Mucosa of descending colon (tissue), 3 donors: ENCODE measurements around the gene PAQR5. TPM values are rescaled to one million over a fixed set of nuclear protein-coding genes. Genes with fewer than 3 reads are reported as not detected.

Experiments
- ATAC-seq: fragments of 200-7000 bp; cut with Tn5 transposase; one replicate; pipeline ENCODE4 v1.9.1; 2020; ENCODE audit warnings: mild to moderate bottlenecking, moderate library complexity
- DNase-seq, 3 donors: peaks; one replicate each; pipeline ENCODE4 v3.0.0-alpha.2; 2020
- H3K36me3 ChIP-seq: fragments of 200-600 bp; one replicate; pipeline ENCODE4 v1.8.0; 2021; ENCODE audit warnings: low read depth, mild to moderate bottlenecking
- H3K4me1 ChIP-seq: fragments of 200-600 bp; one replicate; pipeline ENCODE4 v1.8.0; 2021; ENCODE audit warnings: low read depth, mild to moderate bottlenecking
- H3K4me3 ChIP-seq: fragments of 200-600 bp; one replicate; pipeline ENCODE4 v1.8.0; 2021; ENCODE audit warnings: mild to moderate bottlenecking
- H3K9me3 ChIP-seq: fragments of 200-600 bp; one replicate; pipeline ENCODE4 v1.8.0; 2021; ENCODE audit warnings: mild to moderate bottlenecking
- CTCF ChIP-seq: fragments of 200-600 bp; IDR thresholded peaks from one replicate; pipeline ENCODE4 v1.8.0; 2022; ENCODE audit warnings: antibody characterized with exemption, mild to moderate bottlenecking
- intact Hi-C, 2 donors: fragments of 100-400 bp; cut with DNase I in 1 of 2; cut with micrococcal nuclease in 1 of 2; formaldehyde crosslinking; loops; one replicate each; pipeline versions ENCODE4 v1.11.0 to v1.11.1; 2022; cut with DNase I, micrococcal nuclease
- total RNA-seq, 3 donors: library from RNA; stranded (reverse); fragmentation: NEBNext Ultra II Directional in 2 of 3; extraction: Animal tissue kit (Norgen Biotek cat#: 25700) in 2 of 3; gene quantifications; one replicate each; pipeline versions ENCODE4 v1.2.1 to v1.2.4, GENCODE V29; 2021 to 2023
- donor health status: DM: no; HTN: no; CAD: no; lungs with moderate emphysema.
- donor health status: DM: no; HTN: no; CAD: no.
- donor health status: DM: no; HTN: yes; CAD: no.

Gene PAQR5
- total RNA-seq, 3 donors from 2014 or later, result 27.7 to 82.6 (median 37.7) TPM

GRCh38 chr15:69451951-69452691 is 153.4 kb downstream of the PAQR5 start:
- ATAC-seq, result peak; percentile 18
- intact Hi-C loops, result no loop called here
- TF ChIP-seq CTCF, result no peak
- peak in 1 of 3 donors; percentile 41 for DNase-seq
- peak overlapping the region; percentile 55 for H3K4me3 ChIP-seq
- no peaks in the 10 kb centered on the region for H3K36me3 ChIP-seq
- H3K9me3 ChIP-seq, result no peaks in the 10 kb centered on the region
- H3K4me1 ChIP-seq, result peaks cover 26% of the 10 kb centered on the region

GRCh38 chr15:69452692-69453521 is 154.2 kb downstream of the PAQR5 start, which contains the start of gene RPLP1:
TSS of gene RPLP1 (plus strand) at chr15:69452818. CDS start at chr15:69452949, 131 bp downstream.
- peak; percentile 95 for ATAC-seq
- peaks cover 26% of the 10 kb centered on the region for H3K4me1 ChIP-seq

DNA sequence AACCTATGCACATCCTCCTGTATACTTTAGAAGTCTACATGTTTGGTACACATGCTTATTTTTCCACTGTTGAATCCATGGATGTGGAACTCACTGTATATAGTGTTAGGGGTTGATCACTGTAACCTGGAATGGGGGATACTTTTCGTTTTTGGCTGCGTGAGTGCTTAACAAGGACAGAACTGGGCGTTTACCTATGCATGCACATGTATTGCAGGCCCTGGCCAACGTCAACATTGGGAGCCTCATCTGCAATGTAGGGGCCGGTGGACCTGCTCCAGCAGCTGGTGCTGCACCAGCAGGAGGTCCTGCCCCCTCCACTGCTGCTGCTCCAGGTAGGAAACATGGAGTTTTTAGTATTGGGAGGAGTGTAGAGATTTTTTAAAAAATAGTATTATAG is 156.2 kb downstream of the PAQR5 start:
- DNase-seq (no peak), ATAC-seq (no peak)
- Histone ChIP-seq H3K4me1 (peaks cover 26% of the 10 kb centered on the region), H3K4me3 (no peak overlapping the region), H3K9me3 (no peaks in the 10 kb centered on the region), H3K36me3 (no peaks in the 10 kb centered on the region)
- intact Hi-C loops, result no loop called here
- no peak for TF ChIP-seq CTCF

More at GRCh38 chr15:69452692-69453521, 154.2 kb downstream of the PAQR5 start, which contains the start of gene RPLP1:
- H3K9me3 ChIP-seq, result no peaks in the 10 kb centered on the region
- peak within 1 kb of the TSS; percentile 55 for H3K4me3 ChIP-seq
- intact Hi-C loops, result no loop called here
- no peak for TF ChIP-seq CTCF
- peak; percentile 97 to 98 (median 97) for DNase-seq
- no peaks in the 10 kb centered on the region for H3K36me3 ChIP-seq

DNA sequence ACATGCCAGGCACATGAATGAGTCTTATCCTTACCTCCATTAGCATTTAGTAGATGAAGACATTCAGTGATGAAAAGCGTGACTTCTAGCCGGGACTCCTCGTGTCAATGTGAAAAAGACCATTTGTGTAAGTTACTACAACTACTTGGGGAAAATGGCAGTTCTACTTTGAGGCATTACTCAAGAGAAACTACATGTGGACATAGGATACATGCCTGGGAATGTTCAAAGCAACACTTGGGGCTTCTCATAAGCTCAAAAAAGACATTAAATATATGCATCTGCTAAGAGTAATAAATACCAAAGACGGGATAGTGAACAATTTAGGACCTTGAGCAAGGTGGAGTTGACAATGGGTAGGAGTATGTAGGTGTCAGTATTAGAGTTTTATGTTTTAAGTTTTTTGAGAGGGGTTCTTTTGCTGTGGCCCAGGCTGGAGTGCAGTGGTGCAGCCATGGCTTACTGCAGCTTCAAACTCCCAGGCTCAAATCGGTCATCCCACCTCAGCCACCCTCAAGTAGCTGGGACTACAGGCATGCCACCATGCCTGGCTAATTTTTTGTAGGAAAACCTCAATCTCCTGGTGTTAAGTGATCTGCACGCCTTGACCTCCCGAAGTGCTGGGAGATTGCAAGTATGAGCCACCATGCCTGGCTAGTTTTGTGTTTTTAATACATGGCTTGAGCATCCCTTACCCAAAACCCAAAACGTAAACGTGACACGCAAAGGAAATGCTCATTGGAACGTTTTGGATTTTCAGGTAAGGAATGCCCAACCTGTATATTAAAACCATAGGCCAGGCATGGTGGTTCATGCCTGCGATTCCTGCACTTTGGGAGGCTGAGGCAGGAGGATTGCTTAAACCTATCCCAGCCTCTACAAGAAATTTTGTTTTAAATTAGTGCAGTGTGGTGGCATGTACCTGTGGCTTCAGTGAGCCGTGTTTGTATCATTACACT is 157.8 kb downstream of the PAQR5 start:
- no peak for TF ChIP-seq CTCF
- Histone ChIP-seq H3K4me1 (peaks cover 26% of the 10 kb centered on the region), H3K36me3 (no peaks in the 10 kb centered on the region), H3K4me3 (no peak overlapping the region), H3K9me3 (no peaks in the 10 kb centered on the region)
- ATAC-seq (no peak), DNase-seq (no peak)
- intact Hi-C loops, result no loop called here

Other genes starting within 250 kb of the PAQR5 start
- 10 to 100 TPM; 17.7 to 36.4 (median 32.3) TPM for gene GLCE, start 138.3 kb upstream of the PAQR5 start, total RNA-seq
- gene KIF23, start 115.4 kb downstream of the PAQR5 start, total RNA-seq, result 10 to 100 TPM in 1 of 3 donors, 1 to 10 TPM in 2; 3.1 to 11.2 (median 4.4) TPM
- gene RPLP1, start 153.9 kb downstream of the PAQR5 start, total RNA-seq, result 1,000 to 10,000 TPM; 1,139 to 1,221 (median 1,218) TPM